Measurements from ENCODE around the gene ZFYVE28.

The ZFYVE28 gene

GRCh38 chr4:2287594-2287915 is 130.9 kb downstream of the ZFYVE28 start:
- Histone ChIP-seq H3K9ac (no peak overlapping the region), H3K4me2 (no peak overlapping the region)
- TF ChIP-seq Cebpa-rat (IDR thresholded peaks at IDR 0.05), result no peak

GRCh38 chr4:2286904-2287593 is 131.4 kb downstream of the ZFYVE28 start:
- H3K36me3 ChIP-seq, result no peaks in the 10 kb centered on the region
- H3K27ac ChIP-seq, result no peak overlapping the region
- H3K27me3 ChIP-seq, result no peaks in the 10 kb centered on the region
- no peaks in the 10 kb centered on the region for H3K9me3 ChIP-seq
- H3K9ac ChIP-seq, result no peak overlapping the region
- no peak overlapping the region for H3K4me3 ChIP-seq
- no peaks in the 10 kb centered on the region for H4K20me1 ChIP-seq
- H3K4me2 ChIP-seq, result no peak overlapping the region
- peaks cover 60% of the 10 kb centered on the region for H3K4me1 ChIP-seq
- TF ChIP-seq Cebpa-rat (IDR thresholded peaks at IDR 0.05), result no peak

More at GRCh38 chr4:2287594-2287915, 130.9 kb downstream of the ZFYVE28 start:
- H3K36me3 ChIP-seq, result no peaks in the 10 kb centered on the region
- H4K20me1 ChIP-seq, result no peaks in the 10 kb centered on the region
- no peaks in the 10 kb centered on the region for H3K27me3 ChIP-seq
- no peak overlapping the region for H3K4me3 ChIP-seq
- no peaks in the 10 kb centered on the region for H3K9me3 ChIP-seq
- no peak overlapping the region for H3K27ac ChIP-seq
- peaks cover 59% of the 10 kb centered on the region for H3K4me1 ChIP-seq

DNA sequence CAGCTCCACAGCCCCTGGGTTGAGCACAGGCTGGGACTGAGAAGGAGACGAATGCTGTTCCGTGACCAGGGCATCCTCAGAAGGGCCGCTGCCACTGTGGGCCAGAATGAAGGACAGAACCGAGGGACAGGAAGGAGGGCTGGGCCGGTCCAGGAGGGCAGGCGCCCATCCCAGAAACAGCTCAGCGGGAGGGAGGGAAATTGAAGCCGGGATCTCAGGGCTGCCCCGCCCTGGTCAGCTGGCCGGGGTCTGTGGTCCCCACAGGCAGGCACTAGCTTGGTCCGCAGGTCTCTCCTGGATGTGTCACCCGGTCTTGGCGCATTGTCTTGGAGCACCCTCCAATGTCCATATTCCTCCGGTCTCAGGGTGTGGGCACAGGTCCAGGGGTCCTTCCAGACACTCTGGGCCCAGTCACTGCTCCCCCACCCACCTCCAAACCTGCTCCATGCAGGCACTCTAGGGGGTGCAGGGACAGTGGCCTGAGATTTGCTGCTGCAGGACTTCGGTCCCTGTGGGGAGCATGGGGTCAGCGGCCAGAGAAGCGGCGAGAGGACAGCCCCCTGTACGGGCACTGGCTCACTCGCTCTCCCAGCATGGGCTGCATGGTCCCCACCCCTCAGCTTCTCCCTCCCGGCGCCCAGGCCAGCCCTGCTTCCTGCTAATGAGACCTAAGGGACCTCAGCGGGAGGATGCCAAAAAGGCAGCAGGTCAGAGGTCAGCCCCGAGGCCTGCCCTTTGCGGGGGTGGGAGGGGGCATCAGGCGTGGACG is 132.6 kb downstream of the ZFYVE28 start:
- no peaks in the 10 kb centered on the region for H3K27me3 ChIP-seq
- H4K20me1 ChIP-seq, result no peaks in the 10 kb centered on the region
- H3K9me3 ChIP-seq, result no peaks in the 10 kb centered on the region
- H3K4me1 ChIP-seq, result peaks cover 60% of the 10 kb centered on the region
- TF ChIP-seq Cebpa-rat (IDR thresholded peaks at IDR 0.05), result no peak
- no peak overlapping the region for H3K4me3 ChIP-seq
- H3K36me3 ChIP-seq, result no peaks in the 10 kb centered on the region
- 0 out of 2 replicates have a peak overlapping the region, but pooled peaks have one; percentile 30 for H3K27ac ChIP-seq
- H3K9ac ChIP-seq, result no peak overlapping the region
- peak overlapping the region; percentile 31 for H3K4me2 ChIP-seq

- TF ChIP-seq Cebpa-rat (IDR thresholded peaks at IDR 0.05), result no peak
- no peaks in the 10 kb centered on the region for H3K9me3 ChIP-seq
- no peaks in the 10 kb centered on the region for H3K36me3 ChIP-seq
- no peak overlapping the region for H3K9ac ChIP-seq
- peak overlapping the region; percentile 31 for H3K4me2 ChIP-seq
- 0 out of 2 replicates have a peak overlapping the region, but pooled peaks have one; percentile 30 for H3K27ac ChIP-seq
- no peak overlapping the region for H3K4me3 ChIP-seq
- H3K4me1 ChIP-seq, result peaks cover 60% of the 10 kb centered on the region
- no peaks in the 10 kb centered on the region for H3K27me3 ChIP-seq
- no peaks in the 10 kb centered on the region for H4K20me1 ChIP-seq
Observed at GRCh38 chr4:2284934-2285612, 133.4 kb downstream of the ZFYVE28 start.

DNA sequence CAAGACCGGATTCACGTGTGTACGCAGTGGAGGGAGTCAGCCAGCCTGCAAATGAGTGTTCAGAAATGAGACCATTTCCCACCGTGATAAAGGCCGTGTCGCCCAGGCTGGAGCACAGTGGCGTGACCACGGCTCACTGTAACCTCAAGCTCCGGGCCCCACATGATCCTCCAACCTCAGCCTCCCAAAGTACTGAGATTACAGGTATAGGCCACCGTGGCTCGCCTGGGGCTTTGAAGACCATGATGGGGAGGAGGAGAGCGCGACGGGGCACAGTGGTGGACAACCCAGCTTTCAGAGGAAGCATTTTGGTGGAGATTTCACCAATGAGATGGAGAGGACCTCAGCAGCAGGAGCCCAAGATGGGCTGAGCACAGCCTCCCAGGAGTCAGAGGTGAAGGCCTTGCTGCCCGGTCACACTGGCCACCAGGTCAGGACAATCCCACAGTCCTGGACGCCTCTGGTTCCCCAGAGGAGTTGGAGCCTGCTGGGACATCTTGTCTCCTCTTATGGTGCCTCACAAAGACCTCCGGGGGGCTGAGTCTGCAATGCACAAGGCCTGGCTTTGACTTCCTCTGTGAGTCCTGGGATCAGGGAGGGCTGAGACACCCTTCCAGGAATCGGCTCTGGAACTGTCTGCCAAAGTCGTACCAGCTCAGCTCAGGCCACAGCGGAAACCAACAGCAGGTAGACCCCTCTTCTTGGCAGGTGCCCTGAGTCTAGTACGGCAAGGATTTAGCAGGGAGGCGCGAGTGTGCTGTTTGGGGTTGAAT is 134.1 kb downstream of the ZFYVE28 start:
- H4K20me1 ChIP-seq, result no peaks in the 10 kb centered on the region
- no peak overlapping the region for H3K4me2 ChIP-seq
- no peak overlapping the region for H3K4me3 ChIP-seq
- H3K27me3 ChIP-seq, result no peaks in the 10 kb centered on the region
- peaks cover 60% of the 10 kb centered on the region for H3K4me1 ChIP-seq
- no peak overlapping the region for H3K27ac ChIP-seq
- no peak overlapping the region for H3K9ac ChIP-seq
- no peaks in the 10 kb centered on the region for H3K36me3 ChIP-seq
- H3K9me3 ChIP-seq, result no peaks in the 10 kb centered on the region
- TF ChIP-seq Cebpa-rat (IDR thresholded peaks at IDR 0.05), result no peak

GRCh38 chr4:2283199-2283711 is 135.2 kb downstream of the ZFYVE28 start:
- Histone ChIP-seq H3K9ac (no peak overlapping the region), H3K9me3 (no peaks in the 10 kb centered on the region), H3K36me3 (no peaks in the 10 kb centered on the region), H3K27me3 (no peaks in the 10 kb centered on the region), H3K4me3 (no peak overlapping the region), H4K20me1 (no peaks in the 10 kb centered on the region), H3K4me1 (peaks cover 53% of the 10 kb centered on the region), H3K4me2 (no peak overlapping the region), H3K27ac (no peak overlapping the region)
- TF ChIP-seq Cebpa-rat (IDR thresholded peaks at IDR 0.05), result no peak

- no peaks in the 10 kb centered on the region for H3K9me3 ChIP-seq
- no peaks in the 10 kb centered on the region for H3K27me3 ChIP-seq
- no peak overlapping the region; the same call in 1 of the 2 replicates for H3K4me3 ChIP-seq
- peaks cover 52% of the 10 kb centered on the region for H3K4me1 ChIP-seq
- no peaks in the 10 kb centered on the region for H4K20me1 ChIP-seq
- TF ChIP-seq Cebpa-rat (IDR thresholded peaks at IDR 0.05), result no peak
- H3K4me2 ChIP-seq, result peak overlapping the region; percentile 80
- peak overlapping the region; percentile 82 for H3K27ac ChIP-seq
- H3K36me3 ChIP-seq, result no peaks in the 10 kb centered on the region
- peak overlapping the region; percentile 51 for H3K9ac ChIP-seq
Observed at GRCh38 chr4:2281575-2282343, 136.7 kb downstream of the ZFYVE28 start.

- H3K27ac ChIP-seq, result peak overlapping the region; percentile 82
- no peaks in the 10 kb centered on the region for H3K36me3 ChIP-seq
- H3K9me3 ChIP-seq, result no peaks in the 10 kb centered on the region
- H3K27me3 ChIP-seq, result no peaks in the 10 kb centered on the region
- no peak overlapping the region; the same call in 1 of the 2 replicates for H3K9ac ChIP-seq
- H3K4me3 ChIP-seq, result no peak overlapping the region
- peak overlapping the region; percentile 80 for H3K4me2 ChIP-seq
- TF ChIP-seq Cebpa-rat (IDR thresholded peaks at IDR 0.05), result no peak
- H3K4me1 ChIP-seq, result peaks cover 53% of the 10 kb centered on the region
- no peaks in the 10 kb centered on the region for H4K20me1 ChIP-seq
Observed at GRCh38 chr4:2280531-2281300, 137.7 kb downstream of the ZFYVE28 start.

Data from BLaER1 (cell line).